A549 treated with AZD9567 at 1 μM for 4 hours (cell line): ENCODE measurements around the gene NBPF12. TPM values are rescaled to one million over a fixed set of nuclear protein-coding genes. Genes with fewer than 3 reads are reported as not detected.

Experiments
- total RNA-seq: library from RNA; stranded (reverse); fragments of 200-300 nt; extraction: Qiagen RNA extraction; gene quantifications from 5 replicates; pipeline ENCODE4 v1.2.3, GENCODE V29; 2022; ENCODE audit not compliant: insufficient read depth

The NBPF12 gene
- 5.5 to 6.9 TPM (median 6.4 TPM) in 5 replicates for total RNA-seq

GRCh38 chr1:146938242-146938902 lies at the start of gene NBPF12:
TSS of gene NBPF12 (plus strand) at chr1:146938324. CDS start at chr1:146960144, 21,820 bp downstream.

Other genes with a start within 250 kb of the NBPF12 start
- 9.4 to 12.2 TPM (median 10.9 TPM) in 5 replicates for gene PRKAB2, start 234.1 kb downstream of the NBPF12 start, total RNA-seq